Uterus (tissue), 2 donors: ENCODE measurements around the gene PSMB3.

Source experiments
- CTCF ChIP-seq, 4 experiments: fragments of 200-600 bp in 2 of 4; fragments of 450-650 bp in 2 of 4; sonication (generic) in 2 of 4; IDR thresholded peaks; one replicate each; pipeline ENCODE4 v1.5.1; 2016 to 2019; ENCODE audit warnings: antibody characterized with exemption in 4 of 4, mild to moderate bottlenecking in 2 of 4, moderate library complexity in 1 of 4
- POLR2A ChIP-seq, 2 donors: fragments of 450-650 bp; IDR thresholded peaks; one replicate each; pipeline ENCODE4 v1.6.1; 2016; ENCODE audit warnings: antibody characterized with exemption in 2 of 2, mild to moderate bottlenecking in 1 of 2, moderate library complexity in 1 of 2

- TF ChIP-seq CTCF (IDR thresholded peaks at IDR 0.05) = no peak
- no peak for TF ChIP-seq POLR2A (IDR thresholded peaks at IDR 0.05)
Measured at GRCh38 chr17:38761612-38762011, 9.1 kb downstream of the PSMB3 start.
